Adrenal gland (tissue), 5 donors: ENCODE results near the gene IFT88.

Experiments
- POLR2A ChIP-seq, 2 donors: fragments of 450-650 bp; IDR thresholded peaks; one replicate each; pipeline ENCODE4 v1.6.1; 2017; ENCODE audit warnings: antibody characterized with exemption in 2 of 2, mild to moderate bottlenecking in 2 of 2, moderate library complexity in 1 of 2
- TF ChIP-seq, protein P1 (sequence below), 6 experiments: fragments of 450-650 bp in 4 of 6; fragments of 200-600 bp in 2 of 6; sonication (generic) in 1 of 6; IDR thresholded peaks; 1 replicate in 5 of 6; 2 replicates in 1 of 6; pipeline versions ENCODE4 v1.5.1 to v1.8.0; 2016 to 2021; ENCODE audit warnings: antibody characterized with exemption in 6 of 6, mild to moderate bottlenecking in 2 of 6, moderate library complexity in 1 of 6
- donor health status: DM: no; HTN: no; CAD: no.

DNA sequence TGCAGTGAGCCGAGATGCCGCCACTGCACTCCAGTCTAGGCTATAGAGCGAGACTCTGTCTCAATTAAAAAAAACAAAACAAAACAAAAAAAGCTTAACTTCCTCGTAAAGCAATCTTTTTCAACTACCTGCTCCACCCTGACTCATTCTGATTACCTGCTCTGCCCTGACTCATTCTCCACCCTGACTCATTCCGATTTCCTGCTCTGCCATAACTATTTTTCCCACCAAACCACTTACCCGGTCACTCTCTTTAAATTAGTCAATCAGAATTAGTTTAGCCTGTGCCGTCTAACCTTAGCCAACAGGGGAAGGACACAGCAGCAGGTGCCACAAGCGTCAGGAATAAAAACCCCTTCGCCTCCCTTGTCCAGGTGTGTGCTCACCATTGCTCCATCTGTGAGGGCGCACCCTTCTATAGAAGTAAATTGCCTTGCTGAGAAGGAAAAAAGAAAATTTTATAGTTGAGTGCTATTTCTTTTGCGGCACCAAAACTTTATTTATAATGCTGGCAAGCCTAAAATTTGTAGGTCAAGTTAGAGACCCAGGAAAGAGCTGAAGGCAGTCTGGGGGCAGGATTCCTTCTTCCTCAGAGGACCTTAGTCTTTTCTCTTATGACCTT, 1.7 kb upstream of the IFT88 start:
- TF ChIP-seq POLR2A (IDR thresholded peaks at IDR 0.05): no peak
- TF ChIP-seq, protein P1, sequence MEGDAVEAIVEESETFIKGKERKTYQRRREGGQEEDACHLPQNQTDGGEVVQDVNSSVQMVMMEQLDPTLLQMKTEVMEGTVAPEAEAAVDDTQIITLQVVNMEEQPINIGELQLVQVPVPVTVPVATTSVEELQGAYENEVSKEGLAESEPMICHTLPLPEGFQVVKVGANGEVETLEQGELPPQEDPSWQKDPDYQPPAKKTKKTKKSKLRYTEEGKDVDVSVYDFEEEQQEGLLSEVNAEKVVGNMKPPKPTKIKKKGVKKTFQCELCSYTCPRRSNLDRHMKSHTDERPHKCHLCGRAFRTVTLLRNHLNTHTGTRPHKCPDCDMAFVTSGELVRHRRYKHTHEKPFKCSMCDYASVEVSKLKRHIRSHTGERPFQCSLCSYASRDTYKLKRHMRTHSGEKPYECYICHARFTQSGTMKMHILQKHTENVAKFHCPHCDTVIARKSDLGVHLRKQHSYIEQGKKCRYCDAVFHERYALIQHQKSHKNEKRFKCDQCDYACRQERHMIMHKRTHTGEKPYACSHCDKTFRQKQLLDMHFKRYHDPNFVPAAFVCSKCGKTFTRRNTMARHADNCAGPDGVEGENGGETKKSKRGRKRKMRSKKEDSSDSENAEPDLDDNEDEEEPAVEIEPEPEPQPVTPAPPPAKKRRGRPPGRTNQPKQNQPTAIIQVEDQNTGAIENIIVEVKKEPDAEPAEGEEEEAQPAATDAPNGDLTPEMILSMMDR (IDR thresholded peaks at IDR 0.05): no peak
